GM10847 (cell line): Measurements from ENCODE around the gene LONRF3.

Experiments
- POLR2A ChIP-seq: IDR thresholded peaks from 2 replicates; pipeline ENCODE4 v1.6.1; 2011; ENCODE audit not compliant: insufficient read length; ENCODE audit errors: extremely low read depth

Gene LONRF3

DNA sequence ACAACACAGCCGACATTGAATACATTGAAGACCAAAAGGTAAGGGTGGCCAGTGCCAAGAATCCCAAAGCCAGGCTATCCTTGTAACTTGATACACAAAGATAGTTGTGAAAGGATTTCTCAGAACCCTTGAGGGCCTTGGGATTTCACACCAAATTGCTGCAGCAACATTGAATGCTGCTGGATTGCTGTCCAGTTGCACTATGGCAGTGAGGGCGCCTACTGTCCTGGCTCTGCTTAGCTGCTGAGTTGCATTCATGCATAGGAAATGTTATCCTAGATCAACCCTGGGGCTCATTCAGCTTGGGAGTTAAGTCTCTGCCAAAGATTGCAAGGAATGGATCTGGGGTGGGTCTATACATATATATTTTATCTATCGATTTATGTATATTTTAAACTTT lies 38.7 kb downstream of the LONRF3 start:
- TF ChIP-seq POLR2A: no peak

DNA sequence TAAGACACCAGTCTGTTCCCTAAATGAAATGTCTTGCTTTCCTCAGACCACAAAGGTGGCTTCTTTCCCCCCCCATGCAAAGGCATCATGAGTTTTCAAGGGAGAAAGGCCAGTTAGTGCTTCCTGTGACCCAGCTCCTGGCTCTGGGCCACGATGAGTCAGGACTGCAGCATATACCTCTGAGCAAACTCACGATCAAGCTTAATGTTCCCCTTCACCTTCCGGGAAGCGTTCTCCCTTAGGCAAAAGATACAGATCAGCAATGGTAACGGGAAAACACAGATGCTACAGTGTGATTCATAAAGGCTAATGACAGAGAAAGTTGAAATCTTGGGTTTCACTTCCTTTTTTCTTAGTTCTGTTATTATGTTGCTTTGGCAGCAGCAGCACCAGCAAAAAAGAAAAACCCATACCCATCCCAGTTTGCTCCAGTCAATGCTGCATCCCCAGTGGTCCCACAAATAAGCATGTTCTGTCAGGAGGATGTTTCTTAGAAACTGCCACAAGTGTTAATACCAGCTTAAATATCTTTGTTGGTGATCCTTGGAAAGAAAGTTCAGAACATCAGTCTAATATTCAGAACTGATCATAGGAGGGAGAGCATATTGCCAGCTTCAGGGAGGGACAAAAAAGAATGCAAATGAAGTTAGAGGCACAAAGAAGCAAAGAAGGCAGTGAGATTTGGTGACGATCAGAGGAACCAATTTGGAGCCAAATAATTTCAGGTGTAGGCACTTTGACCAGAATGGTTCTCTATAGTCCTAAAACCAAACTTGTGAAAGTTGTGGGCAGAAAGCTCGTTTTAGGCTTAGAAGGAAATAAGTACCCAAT lies 41.2 kb downstream of the LONRF3 start:
- no peak for TF ChIP-seq POLR2A

DNA sequence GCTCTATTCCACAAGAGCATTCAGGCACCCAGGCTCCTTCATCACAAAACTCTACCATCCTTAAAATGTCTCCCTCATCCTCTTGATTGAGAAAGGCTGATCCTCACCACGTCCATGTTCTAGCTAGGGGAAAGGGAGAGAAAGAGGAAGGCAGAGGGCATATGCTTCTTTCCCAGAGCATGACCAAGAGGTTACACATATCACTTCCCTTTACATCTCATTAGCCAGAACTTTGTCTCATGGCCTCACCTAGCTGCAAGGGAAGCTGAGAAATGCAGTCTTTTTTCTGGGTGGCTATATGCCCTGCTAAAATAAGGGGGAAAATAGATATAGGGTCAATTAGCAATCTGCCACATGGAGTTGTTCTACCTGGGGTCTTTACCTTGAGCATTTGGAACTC lies 42.7 kb downstream of the LONRF3 start:
- TF ChIP-seq POLR2A: no peak

DNA sequence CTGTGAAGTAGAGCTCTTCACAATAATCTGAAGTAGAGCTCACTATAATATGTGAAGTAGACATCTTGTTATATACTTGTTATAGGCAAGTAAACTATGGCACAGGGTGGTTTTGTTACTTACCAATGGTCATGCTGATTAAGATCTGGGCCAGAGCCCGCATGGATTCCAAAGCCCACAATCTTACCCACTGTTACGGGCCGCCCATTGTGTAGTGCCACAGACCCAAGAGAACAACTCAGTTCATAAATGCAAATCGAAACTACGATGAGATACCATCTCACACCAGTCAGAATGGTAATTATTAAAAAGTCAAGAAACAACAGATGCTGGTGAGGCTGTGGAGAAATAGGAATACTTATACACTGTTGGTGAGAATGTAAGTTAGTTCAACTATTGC lies 51.5 kb downstream of the LONRF3 start:
- TF ChIP-seq POLR2A: no peak

DNA sequence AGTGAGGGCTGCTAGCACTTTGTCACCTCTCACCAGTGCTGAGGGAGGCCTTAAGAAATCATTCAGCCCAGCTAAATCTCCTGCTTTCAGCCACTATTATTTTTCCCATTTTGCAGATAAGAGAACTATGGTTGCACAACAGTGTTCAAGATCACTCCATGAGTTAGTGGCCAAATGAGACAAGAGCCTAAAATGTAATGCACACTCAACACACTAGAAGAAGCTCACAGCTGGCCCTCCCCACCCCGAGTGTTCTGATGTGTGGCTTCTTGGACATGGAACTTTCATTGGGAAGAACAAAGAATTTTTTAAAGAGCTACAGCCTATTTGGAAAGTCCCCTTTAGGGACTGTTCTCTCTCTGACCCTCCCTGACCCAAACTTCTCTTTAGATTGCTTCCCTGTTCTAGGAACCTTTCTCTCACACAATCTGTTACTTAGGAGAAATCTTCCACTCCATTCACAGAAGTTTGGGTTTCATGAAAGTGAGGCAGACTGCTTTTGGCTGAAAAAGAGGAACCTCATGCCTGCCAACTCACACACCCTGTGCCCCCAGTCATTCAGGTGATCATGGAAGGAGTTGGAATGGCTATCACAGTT lies 54.4 kb downstream of the LONRF3 start:
- no peak for TF ChIP-seq POLR2A

DNA sequence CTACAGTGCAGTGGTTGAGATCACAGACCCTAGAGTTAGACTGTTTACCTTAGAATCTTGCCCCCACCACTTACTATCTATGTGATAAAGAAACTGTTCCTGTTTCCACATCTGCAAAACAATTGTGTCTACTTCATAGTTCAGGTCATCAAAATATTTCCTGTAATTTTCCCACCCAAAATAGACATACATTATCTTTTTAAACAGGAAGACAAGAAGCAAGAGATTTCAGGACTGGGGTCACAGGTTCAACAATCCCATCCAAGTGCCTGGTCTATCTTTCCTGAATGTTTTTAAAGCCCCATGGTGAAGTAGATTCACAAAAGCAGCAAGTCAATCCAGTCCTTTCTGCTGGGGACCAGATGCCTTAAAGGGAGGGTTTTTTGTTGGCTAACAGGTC lies 56.6 kb downstream of the LONRF3 start:
- TF ChIP-seq POLR2A: no peak

DNA sequence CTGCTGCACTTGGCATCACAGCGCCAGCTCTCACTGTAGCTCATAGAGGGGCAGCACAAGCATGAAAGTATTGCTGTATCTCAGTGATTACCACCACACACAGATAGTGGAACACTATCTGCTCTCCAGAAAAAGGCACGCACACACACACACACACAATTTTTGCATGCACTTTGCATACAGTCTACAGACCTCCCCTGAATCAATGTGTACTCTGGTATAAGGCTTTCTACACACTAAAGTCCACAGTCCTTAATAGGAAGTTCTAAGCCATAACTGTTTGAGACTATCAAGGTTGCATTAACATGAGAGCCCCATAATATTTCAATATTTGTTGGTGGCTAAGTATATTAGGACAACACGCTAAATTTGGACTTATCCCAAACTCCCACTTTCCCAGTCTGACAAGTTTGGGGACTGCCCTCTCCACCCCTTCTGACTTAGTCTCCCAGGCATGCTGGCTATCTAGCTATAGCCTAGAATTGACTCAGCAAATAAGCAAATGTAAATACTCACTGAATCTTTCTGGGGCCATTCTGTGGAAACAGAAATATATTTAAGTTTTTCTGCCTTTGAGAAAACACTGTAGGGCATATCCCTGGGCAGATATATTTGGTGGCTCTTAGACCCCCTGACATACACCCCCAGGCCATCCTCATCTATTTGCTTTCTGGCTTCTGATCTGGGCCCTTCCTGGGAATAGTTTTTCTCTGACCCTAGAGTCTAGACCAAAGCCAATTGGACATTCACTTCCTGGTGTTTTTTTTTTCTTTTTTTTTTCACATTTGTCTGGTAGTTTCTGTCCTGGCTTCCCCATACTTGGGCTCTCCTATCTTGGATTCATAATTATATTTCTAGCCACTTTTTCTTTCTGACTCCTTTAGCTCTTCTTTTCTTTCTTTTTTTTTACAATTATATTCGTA lies 62.0 kb downstream of the LONRF3 start:
- TF ChIP-seq POLR2A: no peak

DNA sequence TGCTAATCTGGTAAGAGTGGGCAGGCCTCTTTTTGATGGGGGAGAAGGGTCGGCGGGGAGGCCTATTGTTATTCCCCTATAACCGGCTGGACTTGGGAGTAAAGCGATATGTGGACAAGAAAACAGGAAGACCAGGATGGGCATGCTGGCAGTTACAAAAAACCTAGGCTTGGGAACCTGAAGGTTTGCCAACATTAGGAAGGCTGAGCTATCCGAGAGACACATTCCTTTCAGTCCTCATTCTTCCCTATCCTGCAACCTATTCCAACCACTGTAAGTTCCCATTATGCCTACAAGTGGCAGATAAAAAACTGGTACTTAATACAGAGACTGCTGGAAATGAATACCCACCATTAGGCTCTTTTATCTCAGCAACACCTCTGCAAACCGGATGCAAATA lies 66.0 kb downstream of the LONRF3 start:
- no peak for TF ChIP-seq POLR2A

DNA sequence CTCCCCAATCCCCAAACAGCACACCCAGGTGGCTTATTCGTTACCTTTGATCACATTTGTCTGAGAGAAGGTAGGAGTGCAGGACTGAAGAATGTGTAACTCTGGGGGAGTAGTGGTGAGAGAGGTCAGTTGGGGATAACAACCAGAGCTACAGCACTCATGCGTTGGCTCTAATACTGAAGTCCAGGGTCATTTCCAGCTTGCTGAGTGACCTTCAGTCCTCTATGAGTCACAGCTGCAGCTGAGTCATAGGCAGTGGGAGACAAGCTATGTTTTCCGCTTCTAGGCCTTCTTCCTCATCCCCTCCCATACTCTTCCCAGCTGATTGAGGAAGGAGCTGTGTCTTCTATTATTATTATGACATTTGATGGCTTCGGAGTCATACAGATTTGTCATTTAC lies 66.8 kb downstream of the LONRF3 start:
- TF ChIP-seq POLR2A: no peak

DNA sequence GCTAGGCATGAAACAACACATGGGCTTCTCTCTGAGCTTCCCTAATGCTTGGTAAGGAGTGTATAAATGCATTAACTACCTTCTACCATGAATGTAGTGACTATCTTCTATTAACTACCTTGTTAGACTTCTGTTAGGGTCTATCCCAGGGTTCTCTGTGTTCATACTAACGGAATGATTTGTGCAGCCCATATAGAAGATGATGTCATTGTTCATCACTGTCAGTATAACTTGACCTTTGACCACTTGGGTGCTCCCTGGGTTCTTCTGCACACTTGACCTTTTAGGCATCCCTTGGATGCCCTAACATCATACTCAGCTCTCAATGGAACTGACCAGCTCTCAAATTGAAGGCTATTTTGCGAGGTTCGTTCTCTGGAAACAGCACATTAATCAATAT lies 67.6 kb downstream of the LONRF3 start:
- TF ChIP-seq POLR2A: no peak

DNA sequence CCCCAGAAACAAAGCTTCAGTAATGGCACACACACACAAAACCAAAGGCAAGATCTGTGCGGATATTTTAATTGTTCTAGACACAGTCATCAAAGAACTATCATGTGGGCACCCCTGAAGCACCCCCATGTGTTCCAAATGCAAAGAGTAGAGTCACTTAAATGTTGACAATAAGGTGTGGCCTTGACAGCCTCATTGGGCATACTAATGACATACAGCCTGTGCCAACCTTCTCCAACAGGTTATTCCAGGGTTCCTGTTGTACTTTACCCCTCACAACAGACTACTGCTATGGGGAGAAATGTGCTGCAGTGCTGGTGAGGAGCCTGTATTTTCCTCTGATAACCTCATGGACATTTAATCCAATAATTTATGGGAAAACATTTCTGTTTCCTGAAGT lies 68.6 kb downstream of the LONRF3 start:
- TF ChIP-seq POLR2A: no peak

DNA sequence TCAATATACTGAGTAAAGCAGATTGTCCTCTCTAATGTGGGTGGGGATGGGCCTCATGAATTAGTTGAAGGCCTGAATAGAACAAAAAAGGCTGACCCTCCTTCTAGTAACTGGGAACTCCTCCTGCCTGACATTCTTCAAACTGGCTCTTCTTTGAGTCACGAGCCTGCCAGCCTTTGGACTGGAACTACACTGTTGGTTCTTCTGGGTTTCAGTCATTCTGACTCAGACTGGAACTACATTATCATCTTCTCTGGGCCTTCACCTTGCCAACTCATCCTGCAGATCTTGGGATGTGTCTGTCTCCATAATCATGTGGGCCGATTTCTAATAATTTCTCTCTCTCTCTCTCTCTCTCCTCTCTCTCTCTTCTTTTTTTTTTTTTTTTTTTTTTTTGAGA lies 71.5 kb downstream of the LONRF3 start:
- TF ChIP-seq POLR2A: no peak

DNA sequence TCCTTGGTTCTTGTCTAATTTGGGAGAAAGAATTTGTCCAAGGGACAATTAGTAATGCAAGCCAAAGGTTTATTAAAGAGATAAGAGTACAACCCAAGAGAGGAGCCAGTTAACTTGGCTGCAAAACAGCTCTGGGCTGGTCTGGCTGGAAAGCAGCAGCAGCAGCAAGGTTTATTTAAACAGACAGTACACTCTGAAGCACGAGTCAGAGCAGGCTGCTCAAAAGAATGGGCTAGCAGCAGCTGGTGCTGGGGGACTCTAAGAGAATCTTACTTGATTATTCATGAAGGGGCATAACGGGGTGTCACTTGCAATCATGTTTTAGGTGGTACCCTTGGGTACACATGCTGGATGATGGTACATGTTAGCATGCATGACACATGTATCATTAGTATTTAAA lies 81.3 kb downstream of the LONRF3 start:
- TF ChIP-seq POLR2A: no peak

DNA sequence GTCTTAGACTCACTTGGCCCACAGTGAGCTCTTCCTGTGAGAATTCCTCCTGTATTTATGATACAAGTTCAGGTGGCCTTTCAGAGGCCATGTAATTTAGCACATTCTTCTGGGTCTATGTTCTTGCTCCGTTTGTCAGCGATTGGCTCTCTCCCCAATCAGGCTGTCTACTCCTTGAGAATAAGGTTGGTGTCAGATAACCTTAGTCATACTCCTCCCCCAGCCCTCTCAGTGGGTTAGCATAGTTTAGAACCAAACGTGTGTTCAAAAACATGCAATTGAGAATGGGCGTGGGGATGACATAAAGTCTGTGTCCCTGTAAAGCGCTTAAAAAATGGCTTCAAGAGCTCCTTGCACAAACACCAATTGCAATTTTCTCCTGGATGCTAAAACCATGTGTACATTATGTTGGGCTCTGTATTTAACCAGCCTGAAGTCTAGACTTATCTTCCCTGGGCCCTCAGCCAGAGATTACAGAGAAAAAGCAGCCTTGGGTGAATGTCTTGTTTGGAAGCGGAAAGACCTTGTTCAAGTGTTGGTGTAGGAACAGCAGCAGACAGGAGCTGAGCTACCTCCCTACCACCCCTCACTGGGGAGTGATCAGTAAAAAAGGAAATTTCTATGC lies 88.4 kb downstream of the LONRF3 start:
- TF ChIP-seq POLR2A: no peak

DNA sequence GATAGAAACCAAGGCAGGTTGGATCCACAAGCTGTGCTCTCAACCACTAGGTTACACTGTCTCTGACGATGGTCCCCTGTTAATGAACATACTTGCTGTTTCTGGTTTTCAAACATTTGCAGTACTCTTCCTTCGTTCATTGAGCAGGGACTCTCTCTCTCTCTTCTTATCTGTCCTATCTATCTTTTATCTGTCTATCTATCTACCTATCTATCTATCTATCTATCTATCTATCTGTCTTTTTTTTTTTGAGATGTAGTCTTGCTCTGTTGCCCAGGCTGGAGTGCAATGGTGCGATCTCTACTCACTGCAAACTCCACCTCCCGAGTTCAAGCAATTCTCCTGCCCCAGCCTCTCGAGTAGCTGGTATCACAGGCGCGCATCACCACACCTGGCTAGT lies 89.0 kb downstream of the LONRF3 start:
- no peak for TF ChIP-seq POLR2A
